Uterus (tissue), 2 donors: Measurements from ENCODE around the gene PDE5A.

Experiments used
- CTCF ChIP-seq, 4 experiments: fragments of 200-600 bp in 2 of 4; fragments of 450-650 bp in 2 of 4; sonication (generic) in 2 of 4; IDR thresholded peaks; one replicate each; pipeline ENCODE4 v1.5.1; 2016 to 2019; ENCODE audit warnings: antibody characterized with exemption in 4 of 4, mild to moderate bottlenecking in 2 of 4, moderate library complexity in 1 of 4
- POLR2A ChIP-seq, 2 donors: fragments of 450-650 bp; IDR thresholded peaks; one replicate each; pipeline ENCODE4 v1.6.1; 2016; ENCODE audit warnings: antibody characterized with exemption in 2 of 2, mild to moderate bottlenecking in 1 of 2, moderate library complexity in 1 of 2

DNA sequence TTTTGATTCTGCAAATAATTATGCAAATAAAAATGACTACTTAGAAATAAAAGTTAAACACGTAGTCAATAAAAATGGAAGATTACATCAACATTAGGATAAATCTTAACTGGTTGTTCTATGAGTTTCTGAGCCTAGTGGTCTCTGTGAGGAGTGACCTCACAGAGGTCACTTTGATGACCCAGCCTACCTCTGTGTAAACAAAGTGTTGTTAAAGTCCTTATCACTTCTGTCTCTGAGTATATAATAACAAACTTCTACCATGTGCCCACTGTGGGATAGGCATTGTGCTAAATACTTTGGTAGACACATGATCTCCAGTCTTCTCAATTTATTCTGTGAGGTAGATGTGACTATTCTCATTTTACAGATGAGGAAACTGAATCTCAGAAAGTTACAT is 85.4 kb downstream of the PDE5A start:
- TF ChIP-seq CTCF (IDR thresholded peaks at IDR 0.05) (no peak), POLR2A (IDR thresholded peaks at IDR 0.05) (no peak)
